HFF-Myc (cell line): ENCODE measurements around the gene GABBR2.

ENCODE experiments used
- DNase-seq: peaks from one replicate; pipeline ENCODE4 v3.0.0-alpha.2; 2011; ENCODE audit warnings: low read depth; ENCODE audit errors: extremely low read depth
- H3K4me3 ChIP-seq: replicated peaks from 2 replicates; pipeline ENCODE4 v1.5.1; 2011; ENCODE audit warnings: low read depth, mild to moderate bottlenecking, control low read depth, low read length
- CTCF ChIP-seq: IDR thresholded peaks from 2 replicates; pipeline ENCODE4 v1.5.1; 2012; ENCODE audit warnings: mild to moderate bottlenecking, low read depth, low read length, control low read depth; ENCODE audit errors: missing control alignments

GABBR2 gene

GRCh38 chr9:98602839-98603500, 105.8 kb downstream of the GABBR2 start:
- no peak overlapping the region for H3K4me3 ChIP-seq
- no peak for TF ChIP-seq CTCF
- DNase-seq = no peak

- no peak overlapping the region for H3K4me3 ChIP-seq
- DNase-seq = no peak
- no peak for TF ChIP-seq CTCF
Observed at GRCh38 chr9:98600631-98601030, 108.1 kb downstream of the GABBR2 start.

- TF ChIP-seq CTCF = no peak
- DNase-seq = no peak
Observed at GRCh38 chr9:98599566-98600216, 109.0 kb downstream of the GABBR2 start.

GRCh38 chr9:98598861-98599260, 109.9 kb downstream of the GABBR2 start:
- no peak for DNase-seq
- H3K4me3 ChIP-seq = no peak overlapping the region
- no peak for TF ChIP-seq CTCF

More at GRCh38 chr9:98599566-98600216, 109.0 kb downstream of the GABBR2 start:
- H3K4me3 ChIP-seq = no peak overlapping the region

- no peak for DNase-seq
- H3K4me3 ChIP-seq = no peak overlapping the region
- no peak for TF ChIP-seq CTCF
Observed at GRCh38 chr9:98597236-98597771, 111.4 kb downstream of the GABBR2 start.

- no peak for TF ChIP-seq CTCF
- DNase-seq = no peak
- H3K4me3 ChIP-seq = no peak overlapping the region
Observed at GRCh38 chr9:98596486-98596885, 112.2 kb downstream of the GABBR2 start.
